CD8-positive, alpha-beta memory T cell (primary cell): ENCODE results near the gene ANKRD1. TPM values are rescaled to one million over a fixed set of nuclear protein-coding genes. Genes with fewer than 3 reads are reported as not detected.

Experiments
- CTCF ChIA-PET: fragments of 350-600 bp; sonication (Branson Sonifier 250); formaldehyde crosslinking; loops from one replicate; lab custom pipeline; 2021; ENCODE audit warnings: antibody characterized with exemption; lab: Charles Lee
- POLR2A ChIA-PET: fragments of 350-600 bp; sonication (Branson Sonifier 250); formaldehyde crosslinking; loops from one replicate; lab custom pipeline; 2021; ENCODE audit warnings: antibody characterized with exemption; lab: Charles Lee
- DNase-seq, 5 donors: peaks; one replicate each; pipeline versions ENCODE4 v3.0.0 to v3.0.0-alpha.2; 2020 to 2022; ENCODE audit warnings: mixed read lengths in 1 of 5
- H3K27ac ChIP-seq: one replicate; pipeline ENCODE4 v1.7.0; 2013; ENCODE audit warnings: low read depth, mild to moderate bottlenecking, low read length, moderate library complexity
- H3K27me3 ChIP-seq: 2 replicates; pipeline ENCODE4 v1.7.0; 2013; ENCODE audit warnings: low read length, mild to moderate bottlenecking; ENCODE audit not compliant: insufficient read depth, poor library complexity, severe bottlenecking
- H3K36me3 ChIP-seq: 2 replicates; pipeline ENCODE4 v1.7.0; 2013; ENCODE audit warnings: mild to moderate bottlenecking, low read length, moderate library complexity; ENCODE audit not compliant: insufficient read depth
- H3K4me1 ChIP-seq: 2 replicates; pipeline ENCODE4 v1.7.0; 2013; ENCODE audit warnings: mild to moderate bottlenecking, low read length, moderate library complexity; ENCODE audit not compliant: insufficient read depth
- H3K4me3 ChIP-seq: 2 replicates; pipeline ENCODE4 v1.7.0; 2013; ENCODE audit warnings: mild to moderate bottlenecking, low read length
- H3K9me3 ChIP-seq: 2 replicates; pipeline ENCODE4 v1.7.0; 2013; ENCODE audit warnings: mild to moderate bottlenecking, low read length
- H3K27ac Mint-ChIP-seq, 8 donors: one replicate each; pipeline ENCODE4 v1.8.0; 2020 to 2021; ENCODE audit warnings: mixed read lengths in 8 of 8, mild to moderate bottlenecking in 6 of 8, inconsistent platforms in 3 of 8, moderate library complexity in 3 of 8
- H3K27me3 Mint-ChIP-seq, 2 donors: one replicate each; pipeline ENCODE4 v1.8.0; 2020 to 2021; ENCODE audit warnings: mixed read lengths in 2 of 2, mild to moderate bottlenecking in 1 of 2, moderate library complexity in 1 of 2
- H3K36me3 Mint-ChIP-seq, 3 donors: one replicate each; pipeline ENCODE4 v1.8.0; 2020 to 2021; ENCODE audit warnings: mixed read lengths in 3 of 3, inconsistent platforms in 1 of 3, mild to moderate bottlenecking in 1 of 3
- H3K4me1 Mint-ChIP-seq, 3 donors: one replicate each; pipeline ENCODE4 v1.8.0; 2020 to 2021; ENCODE audit warnings: mixed read lengths in 3 of 3, inconsistent platforms in 1 of 3, mild to moderate bottlenecking in 1 of 3
- H3K4me3 Mint-ChIP-seq, 7 donors: one replicate each; pipeline ENCODE4 v1.8.0; 2020 to 2021; ENCODE audit warnings: mixed read lengths in 7 of 7, mild to moderate bottlenecking in 6 of 7, moderate library complexity in 4 of 7, inconsistent platforms in 2 of 7
- H3K9me3 Mint-ChIP-seq, 5 donors: one replicate each; pipeline ENCODE4 v1.8.0; 2020 to 2022; ENCODE audit warnings: mixed read lengths in 5 of 5, mild to moderate bottlenecking in 3 of 5, moderate library complexity in 2 of 5, inconsistent platforms in 1 of 5
- polyA plus RNA-seq: library from polyadenylated mRNA; unstranded; fragments of 300-500 nt; fragmentation: Illumina TruSeq; gene quantifications from one replicate; pipeline ENCODE4 v1.2.3, GENCODE V29; 2021
- total RNA-seq, 2 experiments: library from RNA; stranded (reverse); gene quantifications; one replicate each; pipeline ENCODE4 v1.2.3, GENCODE V29; 2021

The ANKRD1 gene
- total and polyA plus RNA-seq, 3 experiments from 2014 or later: not detected

DNA sequence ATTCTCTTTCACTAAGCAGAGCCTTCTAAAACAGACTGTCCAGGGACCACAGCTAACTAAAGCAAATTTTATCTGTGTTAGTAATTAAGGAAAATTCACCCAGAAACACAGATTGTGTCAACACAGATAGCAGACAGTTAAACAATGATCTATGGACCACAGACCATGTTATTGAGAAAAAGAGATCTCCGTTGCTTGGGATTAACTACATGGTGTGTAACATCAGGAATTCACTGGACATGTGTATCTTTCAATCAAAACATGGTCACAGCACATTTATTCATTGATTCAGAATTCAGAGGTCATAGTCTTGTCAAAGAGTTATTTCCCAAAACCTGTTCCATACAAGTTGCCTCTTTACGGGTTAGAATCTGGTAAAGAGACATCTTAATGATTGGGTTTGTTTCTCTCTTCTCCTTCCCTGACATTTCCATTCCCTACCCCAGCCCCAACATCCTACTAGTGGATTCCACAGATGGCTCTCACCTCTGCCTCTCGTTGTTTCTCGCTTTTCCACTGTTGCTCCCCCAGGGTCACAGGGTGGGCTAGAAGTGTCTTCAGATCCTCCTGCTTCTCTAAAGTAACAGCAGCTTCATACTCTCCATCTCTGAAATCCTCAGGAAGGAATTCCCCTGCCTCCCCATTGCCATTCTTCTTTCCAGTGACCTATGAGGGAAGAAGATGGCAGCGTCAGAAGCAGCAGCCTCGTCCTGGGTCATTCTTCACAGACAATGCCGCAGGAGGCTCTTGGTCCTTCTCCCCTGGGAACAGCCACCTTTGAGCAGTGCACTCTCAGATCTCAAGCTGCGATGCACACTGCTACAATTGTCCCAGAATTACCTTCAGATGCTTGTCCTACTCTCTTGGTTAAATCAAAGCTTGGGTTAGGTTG, 958 bp downstream of the ANKRD1 start:
- POLR2A ChIA-PET: no interaction called here
- Histone ChIP-seq H3K4me3 (no peak overlapping the region), H3K27ac (no peak overlapping the region), H3K9me3 (no peaks in the 10 kb centered on the region), H3K36me3 (no peaks in the 10 kb centered on the region), H3K27me3 (no peaks in the 10 kb centered on the region), H3K4me1 (no peaks in the 10 kb centered on the region)
- H3K4me3 Mint-ChIP-seq: no peak overlapping the region
- no peaks in the 10 kb centered on the region for H3K9me3 Mint-ChIP-seq
- CTCF ChIA-PET: interaction anchor here (3.5 kb wide), 1 partner anchor 8 kb away, joined by 17 read pairs; no protein-coding TSS in a partner anchor
- DNase-seq: no peak
- no peak overlapping the region for H3K27ac Mint-ChIP-seq
- no peaks in the 10 kb centered on the region for H3K36me3 Mint-ChIP-seq
- peaks cover 14 to 48% of the 10 kb centered on the region in 2 donors for H3K27me3 Mint-ChIP-seq
- H3K4me1 Mint-ChIP-seq: no peaks in the 10 kb centered on the region

DNA sequence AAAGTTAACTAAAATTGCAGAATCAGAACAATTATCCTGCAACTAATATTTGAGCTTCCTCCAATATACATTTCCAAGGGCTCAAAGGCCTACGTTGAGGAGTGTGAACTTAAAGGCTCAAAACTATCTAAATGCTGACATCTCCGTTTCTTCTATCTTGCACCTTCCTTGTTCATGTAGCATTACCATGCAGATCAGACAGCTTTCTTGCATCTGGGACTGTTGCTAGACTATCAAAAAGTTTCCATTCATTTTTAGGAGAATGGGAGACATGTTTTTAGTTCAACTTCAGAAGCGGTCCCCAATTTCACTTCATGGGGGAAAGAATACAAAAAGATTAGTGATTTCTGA, 2.9 kb downstream of the ANKRD1 start:
- H3K36me3 Mint-ChIP-seq: no peaks in the 10 kb centered on the region
- H3K4me3 Mint-ChIP-seq: no peak overlapping the region
- H3K4me1 ChIP-seq: no peaks in the 10 kb centered on the region
- no peak for DNase-seq
- H3K9me3 Mint-ChIP-seq: no peaks in the 10 kb centered on the region
- H3K27ac Mint-ChIP-seq: no peak overlapping the region
- H3K4me3 ChIP-seq: no peak overlapping the region
- no peaks in the 10 kb centered on the region for H3K4me1 Mint-ChIP-seq
- H3K27me3 ChIP-seq: no peaks in the 10 kb centered on the region
- H3K9me3 ChIP-seq: no peaks in the 10 kb centered on the region
- no peaks in the 10 kb centered on the region for H3K36me3 ChIP-seq
- no peak overlapping the region for H3K27ac ChIP-seq
- CTCF ChIA-PET: no interaction called here
- POLR2A ChIA-PET: no interaction called here
- peaks cover 11 to 41% of the 10 kb centered on the region in 2 donors for H3K27me3 Mint-ChIP-seq

DNA sequence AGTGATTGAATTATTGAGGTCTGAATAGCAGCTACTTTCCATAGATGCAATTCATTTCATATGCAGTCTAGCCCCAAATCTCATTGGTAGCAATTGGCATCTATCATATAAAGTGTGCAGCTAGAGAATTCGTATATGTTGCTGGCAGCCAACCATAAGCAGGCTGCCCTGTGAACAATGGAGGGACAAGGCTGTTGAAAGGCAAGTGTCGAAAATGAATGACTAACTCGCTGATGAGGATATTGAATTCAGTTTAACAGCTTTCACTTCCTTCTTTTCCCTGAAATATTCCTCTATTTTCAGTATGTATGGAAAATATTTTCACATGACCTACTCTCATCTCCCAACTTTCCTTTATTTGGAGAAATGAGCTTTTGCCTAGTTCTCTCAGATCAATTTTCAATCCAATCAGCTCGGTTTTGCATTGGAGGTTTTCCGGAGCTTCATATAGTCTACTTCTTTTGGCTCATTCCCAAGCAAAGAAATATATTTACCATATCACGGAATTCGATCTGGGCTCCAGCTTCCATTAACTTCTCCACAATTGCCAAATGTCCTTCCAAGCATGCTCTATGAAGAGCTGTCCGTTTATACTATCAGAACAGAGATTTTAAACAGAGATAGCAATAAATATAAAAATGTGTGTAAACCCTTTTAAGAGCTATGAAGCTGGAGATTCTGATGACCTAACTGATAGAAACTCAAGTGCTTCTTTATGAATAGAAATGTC, 3.5 kb downstream of the ANKRD1 start:
- H3K27ac ChIP-seq: no peak overlapping the region
- H3K4me3 ChIP-seq: no peak overlapping the region
- Mint-ChIP-seq H3K4me1 (peaks cover 0 to under 1% (median 0%) of the 10 kb centered on the region in 3 donors), H3K36me3 (no peaks in the 10 kb centered on the region), H3K9me3 (no peaks in the 10 kb centered on the region), H3K27ac (no peak overlapping the region), H3K27me3 (peaks cover 11 to 36% of the 10 kb centered on the region in 2 donors), H3K4me3 (no peak overlapping the region)
- no peaks in the 10 kb centered on the region for H3K9me3 ChIP-seq
- ChIA-PET CTCF (no interaction called here), POLR2A (no interaction called here)
- H3K27me3 ChIP-seq: no peaks in the 10 kb centered on the region
- no peak for DNase-seq
- H3K4me1 ChIP-seq: no peaks in the 10 kb centered on the region
- no peaks in the 10 kb centered on the region for H3K36me3 ChIP-seq

DNA sequence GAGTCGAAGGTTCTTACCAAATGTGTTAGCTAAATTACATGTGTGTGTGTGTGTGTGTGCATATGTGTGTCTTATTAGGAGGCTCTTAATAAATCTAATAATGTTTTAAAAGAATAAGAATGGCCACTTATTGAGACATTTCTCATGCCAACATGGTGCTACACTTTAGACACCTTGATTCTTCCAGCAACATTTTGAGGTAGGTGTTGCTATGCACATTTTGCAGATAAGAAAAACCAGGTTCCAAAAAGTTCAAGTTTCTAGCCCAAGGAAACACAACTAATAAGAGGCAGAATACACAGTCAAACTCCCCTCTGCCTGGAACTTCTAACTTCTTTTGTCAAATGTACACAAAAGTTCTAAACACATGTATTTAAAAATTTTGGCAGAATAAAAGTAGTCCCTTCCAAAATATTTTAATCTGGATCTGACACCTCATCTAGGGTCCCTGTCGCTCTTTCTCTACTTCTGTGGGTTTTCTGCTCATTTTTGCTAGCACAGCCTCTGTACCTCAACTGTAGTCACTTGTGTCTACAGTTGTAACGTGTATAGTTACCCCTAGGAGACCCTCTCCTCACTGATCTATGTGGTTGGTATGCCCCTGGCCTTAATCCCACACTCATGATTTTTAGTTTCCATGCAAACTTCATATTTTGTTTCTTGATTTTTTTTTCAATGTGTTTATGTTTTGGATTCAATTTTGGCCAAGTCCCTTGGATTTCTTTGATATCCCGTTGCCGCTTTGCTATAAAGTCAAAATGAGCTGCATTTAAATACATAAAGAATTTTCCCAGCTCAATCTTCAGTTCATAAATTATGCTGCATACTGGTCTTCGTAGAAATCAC, 4.3 kb downstream of the ANKRD1 start:
- Mint-ChIP-seq H3K4me3 (no peak overlapping the region), H3K9me3 (no peaks in the 10 kb centered on the region), H3K36me3 (no peaks in the 10 kb centered on the region), H3K27me3 (peaks cover 7 to 30% of the 10 kb centered on the region in 2 donors), H3K4me1 (peaks cover 2 to 6% (median 2%) of the 10 kb centered on the region in 3 donors), H3K27ac (peak overlapping the region in 1 of 8 donors; percentile 59)
- no peak for DNase-seq
- no peaks in the 10 kb centered on the region for H3K9me3 ChIP-seq
- CTCF ChIA-PET: no interaction called here
- no peaks in the 10 kb centered on the region for H3K27me3 ChIP-seq
- no peak overlapping the region for H3K27ac ChIP-seq
- no peak overlapping the region for H3K4me3 ChIP-seq
- POLR2A ChIA-PET: no interaction called here
- H3K4me1 ChIP-seq: no peaks in the 10 kb centered on the region
- H3K36me3 ChIP-seq: no peaks in the 10 kb centered on the region

DNA sequence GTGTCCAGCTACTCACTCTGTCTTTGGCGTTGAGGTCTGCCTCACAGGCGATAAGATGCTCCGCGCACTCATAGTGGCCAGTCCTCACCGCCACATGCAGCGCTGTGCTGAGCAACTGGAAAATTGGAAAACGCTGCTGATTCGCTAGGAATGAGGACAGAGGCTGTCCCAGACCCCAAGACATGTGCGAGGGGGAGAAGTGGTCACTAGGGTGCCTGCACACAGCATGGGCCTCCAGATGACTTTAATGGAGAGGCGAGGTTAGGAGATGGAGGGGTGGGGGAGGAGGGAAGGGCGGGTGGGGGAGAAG, 5.2 kb downstream of the ANKRD1 start:
- peaks cover 11 to 28% of the 10 kb centered on the region in 2 donors for H3K27me3 Mint-ChIP-seq
- no peaks in the 10 kb centered on the region for H3K9me3 ChIP-seq
- no peak overlapping the region for H3K4me3 ChIP-seq
- H3K36me3 ChIP-seq: no peaks in the 10 kb centered on the region
- no peaks in the 10 kb centered on the region for H3K36me3 Mint-ChIP-seq
- no peak overlapping the region for H3K27ac ChIP-seq
- ChIA-PET CTCF (no interaction called here), POLR2A (no interaction called here)
- no peaks in the 10 kb centered on the region for H3K9me3 Mint-ChIP-seq
- H3K4me1 Mint-ChIP-seq: peaks cover 2 to 7% (median 3%) of the 10 kb centered on the region in 3 donors
- H3K27me3 ChIP-seq: no peaks in the 10 kb centered on the region
- H3K4me1 ChIP-seq: no peaks in the 10 kb centered on the region
- no peak overlapping the region for H3K4me3 Mint-ChIP-seq
- DNase-seq: no peak
- no peak overlapping the region for H3K27ac Mint-ChIP-seq

DNA sequence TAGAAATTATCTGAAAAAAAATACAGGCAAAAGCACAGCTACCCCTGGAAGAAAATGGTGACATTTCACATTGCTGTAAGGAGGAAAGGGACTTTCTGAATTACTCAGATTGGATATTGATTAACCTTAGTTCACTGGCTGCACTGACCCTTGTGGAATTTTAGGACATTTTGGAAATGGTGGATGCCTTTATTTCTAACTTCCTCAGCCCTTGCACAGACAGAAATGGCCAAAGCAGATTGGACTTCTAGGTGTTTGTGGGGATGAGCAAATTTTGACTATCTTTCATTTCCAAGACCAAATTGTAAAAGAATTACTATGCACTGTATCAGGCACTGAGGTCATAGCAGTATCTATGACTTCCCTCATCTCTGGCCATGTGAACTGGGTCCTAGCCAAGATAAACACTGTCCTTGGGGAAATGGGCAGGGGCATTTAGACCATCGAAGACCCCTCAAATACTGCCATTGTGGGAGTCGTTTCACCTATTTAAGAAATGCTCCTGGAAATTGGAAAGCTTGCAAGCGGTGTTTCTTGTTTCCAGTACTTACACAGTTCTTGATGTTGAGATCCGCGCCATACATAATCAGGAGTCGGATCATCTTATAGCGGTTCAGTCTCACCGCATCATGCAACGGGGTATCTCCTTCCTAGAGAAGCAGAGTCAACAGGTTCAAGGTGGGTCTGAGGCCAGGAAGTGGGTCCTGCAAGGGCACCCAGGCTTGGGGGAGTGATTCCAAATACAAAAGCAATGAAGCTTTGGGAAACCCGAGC, 5.7 kb downstream of the ANKRD1 start:
- Mint-ChIP-seq H3K4me1 (peaks cover 2 to 7% (median 3%) of the 10 kb centered on the region in 3 donors), H3K27me3 (peaks cover 11 to 23% of the 10 kb centered on the region in 2 donors), H3K36me3 (no peaks in the 10 kb centered on the region), H3K9me3 (no peaks in the 10 kb centered on the region), H3K4me3 (no peak overlapping the region), H3K27ac (no peak overlapping the region)
- DNase-seq: no peak
- Histone ChIP-seq H3K36me3 (no peaks in the 10 kb centered on the region), H3K9me3 (no peaks in the 10 kb centered on the region), H3K4me3 (no peak overlapping the region), H3K4me1 (no peaks in the 10 kb centered on the region), H3K27me3 (no peaks in the 10 kb centered on the region), H3K27ac (no peak overlapping the region)
- ChIA-PET CTCF (no interaction called here), POLR2A (no interaction called here)

DNA sequence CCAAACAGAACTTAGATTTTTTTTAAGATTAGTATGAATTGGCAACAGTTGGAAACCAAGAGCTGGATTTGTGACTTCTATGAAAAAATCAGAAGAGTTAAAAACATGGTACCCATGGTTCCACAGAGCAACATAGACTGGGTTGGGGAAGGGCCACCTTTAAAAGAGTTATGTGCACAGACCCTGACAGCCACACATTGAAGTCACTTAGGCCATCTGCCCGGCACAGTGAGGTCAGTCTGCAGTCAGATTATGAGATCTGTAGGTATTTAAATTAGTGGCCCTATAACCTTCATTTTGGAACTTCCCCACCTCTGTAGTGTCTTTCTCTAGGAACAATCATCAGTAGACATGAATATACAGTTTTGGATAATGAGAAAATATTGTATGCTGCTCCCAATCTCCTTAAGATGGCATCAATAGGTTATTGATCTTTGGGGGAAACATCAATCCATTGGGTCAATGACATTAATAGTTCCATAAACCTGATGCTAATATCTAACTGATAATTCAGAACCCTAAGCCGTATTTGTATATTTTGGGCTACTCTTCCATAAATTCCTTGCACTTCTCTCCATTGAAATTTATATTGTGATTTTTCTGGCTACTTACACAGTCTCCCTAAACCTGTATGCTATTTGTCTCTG, 7.0 kb downstream of the ANKRD1 start:
- Histone ChIP-seq H3K4me1 (no peaks in the 10 kb centered on the region), H3K9me3 (no peaks in the 10 kb centered on the region), H3K4me3 (no peak overlapping the region), H3K27me3 (no peaks in the 10 kb centered on the region), H3K36me3 (no peaks in the 10 kb centered on the region), H3K27ac (no peak overlapping the region)
- no peak for DNase-seq
- ChIA-PET CTCF (no interaction called here), POLR2A (no interaction called here)
- H3K9me3 Mint-ChIP-seq: no peaks in the 10 kb centered on the region
- no peak overlapping the region for H3K27ac Mint-ChIP-seq
- no peaks in the 10 kb centered on the region for H3K36me3 Mint-ChIP-seq
- peaks cover 2 to 7% (median 3%) of the 10 kb centered on the region in 3 donors for H3K4me1 Mint-ChIP-seq
- no peak overlapping the region for H3K4me3 Mint-ChIP-seq
- H3K27me3 Mint-ChIP-seq: peaks cover 11 to 23% of the 10 kb centered on the region in 2 donors
